ENCODE results near the gene ANK3. TPM values are rescaled to one million over a fixed set of nuclear protein-coding genes. Genes with fewer than 3 reads are reported as not detected.

ANK3 gene
- total and polyA plus RNA-seq, 2 experiments from 2014 or later, result 44.9 to 95.8 TPM

- no peak for TF ChIP-seq CTCF (IDR thresholded peaks at IDR 0.05; ENCODE audit: low read depth, low read length)
- peaks cover 15% of the 10 kb centered on the region for H3K4me1 ChIP-seq (ENCODE audit: low read depth)
- H3K27ac ChIP-seq, result peak overlapping the region; percentile 49
- H3K27me3 ChIP-seq, result no peaks in the 10 kb centered on the region
- DNase-seq (ENCODE audit: low read depth in 1 of 2, low spot score in 1 of 2), result peak in 1 of 2 donors; percentile 77
- H3K9me3 ChIP-seq (ENCODE audit: low read depth), result no peaks in the 10 kb centered on the region
- H3K36me3 ChIP-seq, result no peaks in the 10 kb centered on the region
- no peak overlapping the region for H3K4me3 ChIP-seq
These were observed 366.4 kb downstream of the ANK3 start for GRCh38 chr10:60023155-60023877.

- peaks cover 15% of the 10 kb centered on the region for H3K4me1 ChIP-seq (ENCODE audit: low read depth)
- DNase-seq (ENCODE audit: low read depth in 1 of 2, low spot score in 1 of 2), result no peak
- no peak overlapping the region for H3K27ac ChIP-seq
- no peaks in the 10 kb centered on the region for H3K36me3 ChIP-seq
- no peaks in the 10 kb centered on the region for H3K9me3 ChIP-seq (ENCODE audit: low read depth)
- no peaks in the 10 kb centered on the region for H3K27me3 ChIP-seq
- no peak for TF ChIP-seq CTCF (IDR thresholded peaks at IDR 0.05; ENCODE audit: low read depth, low read length)
- H3K4me3 ChIP-seq, result no peak overlapping the region
These were observed 368.3 kb downstream of the ANK3 start for GRCh38 chr10:60021361-60021760.

GRCh38 chr10:60016794-60017193 lies 372.9 kb downstream of the ANK3 start:
- Histone ChIP-seq H3K4me3 (no peak overlapping the region), H3K36me3 (no peaks in the 10 kb centered on the region), H3K27me3 (no peaks in the 10 kb centered on the region), H3K27ac (no peak overlapping the region), H3K4me1 (ENCODE audit: low read depth) (no peaks in the 10 kb centered on the region), H3K9me3 (ENCODE audit: low read depth) (no peaks in the 10 kb centered on the region)
- TF ChIP-seq CTCF (IDR thresholded peaks at IDR 0.05; ENCODE audit: low read depth, low read length), result no peak
- no peak for DNase-seq (ENCODE audit: low read depth in 1 of 2, low spot score in 1 of 2)

- no peaks in the 10 kb centered on the region for H3K36me3 ChIP-seq
- DNase-seq (ENCODE audit: low read depth in 1 of 2, low spot score in 1 of 2), result no peak
- H3K27me3 ChIP-seq, result no peaks in the 10 kb centered on the region
- no peaks in the 10 kb centered on the region for H3K4me1 ChIP-seq (ENCODE audit: low read depth)
- no peaks in the 10 kb centered on the region for H3K9me3 ChIP-seq (ENCODE audit: low read depth)
- TF ChIP-seq CTCF (IDR thresholded peaks at IDR 0.05; ENCODE audit: low read depth, low read length), result no peak
- H3K27ac ChIP-seq, result no peak overlapping the region
- H3K4me3 ChIP-seq, result no peak overlapping the region
These were observed 379.8 kb downstream of the ANK3 start for GRCh38 chr10:60009710-60010383.

- Histone ChIP-seq H3K36me3 (no peaks in the 10 kb centered on the region), H3K27me3 (no peaks in the 10 kb centered on the region), H3K4me1 (ENCODE audit: low read depth) (no peaks in the 10 kb centered on the region), H3K27ac (no peak overlapping the region), H3K4me3 (no peak overlapping the region), H3K9me3 (ENCODE audit: low read depth) (no peaks in the 10 kb centered on the region)
- no peak for DNase-seq (ENCODE audit: low read depth in 1 of 2, low spot score in 1 of 2)
- TF ChIP-seq CTCF (IDR thresholded peaks at IDR 0.05; ENCODE audit: low read depth, low read length), result no peak
These were observed 380.4 kb downstream of the ANK3 start for GRCh38 chr10:60009276-60009675.

Measured in cardiac muscle cell (in vitro differentiated cells and primary cell).